ENCODE results near the gene PPM1M. TPM values are rescaled to one million over a fixed set of nuclear protein-coding genes. Genes with fewer than 3 reads are reported as not detected.

Gene PPM1M
- total RNA-seq, 1 donor from 2014 or later, result 8.0 TPM

DNA sequence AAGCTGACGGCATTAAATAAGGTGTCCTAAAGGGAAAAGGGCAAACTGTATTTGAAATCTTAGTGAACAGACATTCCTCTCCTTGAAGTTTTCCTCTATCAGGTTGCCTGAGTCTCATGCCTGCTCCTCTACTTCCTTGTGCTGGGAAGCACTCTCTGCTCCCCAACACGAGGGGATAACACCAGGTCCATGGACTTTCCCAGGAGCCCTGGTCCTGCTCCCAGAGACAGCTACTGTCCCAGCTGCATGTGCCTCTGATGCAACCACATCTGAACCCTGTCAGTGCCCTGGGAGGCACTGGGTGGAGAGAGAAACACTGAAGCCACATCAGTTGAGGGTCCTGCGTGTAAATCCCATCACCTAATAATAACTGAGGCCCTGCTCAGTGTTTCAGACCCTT, 27.5 kb upstream of the PPM1M start:
- Mint-ChIP-seq H3K27ac (no peak overlapping the region), H3K4me1 (ENCODE audit: unreplicated experiment) (peaks cover 12% of the 10 kb centered on the region), H3K27me3 (no peaks in the 10 kb centered on the region), H3K36me3 (peaks cover 21% of the 10 kb centered on the region), H3K4me3 (no peak overlapping the region), H3K9me3 (no peaks in the 10 kb centered on the region)
- no peak for DNase-seq (ENCODE audit: extremely low spot score, unreplicated experiment)
- TF ChIP-seq, protein P1, sequence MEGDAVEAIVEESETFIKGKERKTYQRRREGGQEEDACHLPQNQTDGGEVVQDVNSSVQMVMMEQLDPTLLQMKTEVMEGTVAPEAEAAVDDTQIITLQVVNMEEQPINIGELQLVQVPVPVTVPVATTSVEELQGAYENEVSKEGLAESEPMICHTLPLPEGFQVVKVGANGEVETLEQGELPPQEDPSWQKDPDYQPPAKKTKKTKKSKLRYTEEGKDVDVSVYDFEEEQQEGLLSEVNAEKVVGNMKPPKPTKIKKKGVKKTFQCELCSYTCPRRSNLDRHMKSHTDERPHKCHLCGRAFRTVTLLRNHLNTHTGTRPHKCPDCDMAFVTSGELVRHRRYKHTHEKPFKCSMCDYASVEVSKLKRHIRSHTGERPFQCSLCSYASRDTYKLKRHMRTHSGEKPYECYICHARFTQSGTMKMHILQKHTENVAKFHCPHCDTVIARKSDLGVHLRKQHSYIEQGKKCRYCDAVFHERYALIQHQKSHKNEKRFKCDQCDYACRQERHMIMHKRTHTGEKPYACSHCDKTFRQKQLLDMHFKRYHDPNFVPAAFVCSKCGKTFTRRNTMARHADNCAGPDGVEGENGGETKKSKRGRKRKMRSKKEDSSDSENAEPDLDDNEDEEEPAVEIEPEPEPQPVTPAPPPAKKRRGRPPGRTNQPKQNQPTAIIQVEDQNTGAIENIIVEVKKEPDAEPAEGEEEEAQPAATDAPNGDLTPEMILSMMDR (conservative IDR thresholded peaks at IDR 0.05), result no peak

DNA sequence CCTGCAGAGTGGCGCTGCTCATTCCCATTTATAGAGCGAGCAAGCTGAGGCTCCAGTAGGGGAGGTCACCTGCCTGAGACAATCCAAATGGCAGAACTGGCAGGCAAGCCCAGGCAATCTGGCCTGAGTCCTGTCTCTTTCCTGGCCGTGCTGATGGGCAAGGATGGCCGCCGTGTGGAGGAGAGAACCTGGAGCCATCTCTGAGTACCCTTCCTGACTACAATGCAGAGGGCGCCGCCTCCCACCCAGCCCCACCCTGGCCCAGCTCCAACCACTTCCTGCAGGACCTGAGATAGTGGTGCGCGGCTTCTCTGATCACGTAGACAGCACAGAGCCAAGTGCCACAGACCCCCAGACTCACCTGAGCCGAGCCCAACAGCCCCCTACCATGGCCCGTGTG, 27.1 kb upstream of the PPM1M start:
- H3K4me3 Mint-ChIP-seq, result no peak overlapping the region
- DNase-seq (ENCODE audit: extremely low spot score, unreplicated experiment), result no peak
- no peaks in the 10 kb centered on the region for H3K9me3 Mint-ChIP-seq
- H3K36me3 Mint-ChIP-seq, result peaks cover 19% of the 10 kb centered on the region
- H3K4me1 Mint-ChIP-seq (ENCODE audit: unreplicated experiment), result peaks cover 12% of the 10 kb centered on the region
- TF ChIP-seq, protein P1 (conservative IDR thresholded peaks at IDR 0.05), result no peak
- H3K27me3 Mint-ChIP-seq, result no peaks in the 10 kb centered on the region
- H3K27ac Mint-ChIP-seq, result no peak overlapping the region

DNA sequence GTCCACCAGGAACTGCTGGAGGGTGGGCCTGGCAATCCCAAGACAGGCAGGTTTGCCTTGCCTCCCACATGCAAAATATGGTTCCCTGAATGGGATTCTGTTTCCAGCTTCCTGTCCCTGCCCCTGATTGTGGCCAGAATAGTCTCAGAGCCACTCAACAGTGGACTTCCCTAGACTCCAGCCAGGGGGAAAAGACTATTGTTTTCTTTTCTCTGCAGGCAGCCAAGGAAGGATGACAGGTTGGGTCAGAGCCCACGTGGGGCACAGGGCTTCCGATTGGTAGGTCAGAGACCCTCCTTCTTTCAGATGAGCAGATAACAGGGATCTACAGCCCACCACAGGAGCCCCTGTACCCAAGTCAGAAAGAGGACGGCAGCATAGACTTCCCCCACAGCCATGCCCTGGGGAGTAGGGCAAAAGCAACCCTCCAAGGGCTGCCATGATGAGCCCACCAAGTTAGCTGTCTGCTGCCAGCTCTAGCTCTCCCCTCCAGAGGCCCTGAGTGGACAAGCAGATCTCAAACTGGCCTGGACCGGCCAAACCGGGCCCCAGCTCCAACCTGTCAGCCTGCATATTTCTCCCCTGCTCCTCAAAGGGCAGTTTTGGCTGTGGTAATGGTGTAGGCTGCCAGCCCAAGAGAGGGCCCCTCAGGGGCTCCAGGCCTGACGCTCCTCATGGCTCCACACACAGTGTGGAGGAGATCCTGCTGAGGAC, 26.5 kb upstream of the PPM1M start:
- H3K36me3 Mint-ChIP-seq, result peaks cover 16% of the 10 kb centered on the region
- peaks cover 12% of the 10 kb centered on the region for H3K4me1 Mint-ChIP-seq (ENCODE audit: unreplicated experiment)
- H3K27me3 Mint-ChIP-seq, result no peaks in the 10 kb centered on the region
- DNase-seq (ENCODE audit: extremely low spot score, unreplicated experiment), result no peak
- TF ChIP-seq, protein P1 (conservative IDR thresholded peaks at IDR 0.05), result no peak
- H3K9me3 Mint-ChIP-seq, result no peaks in the 10 kb centered on the region
- peak overlapping the region; percentile 44 for H3K4me3 Mint-ChIP-seq
- peak overlapping the region; percentile 85 for H3K27ac Mint-ChIP-seq

DNA sequence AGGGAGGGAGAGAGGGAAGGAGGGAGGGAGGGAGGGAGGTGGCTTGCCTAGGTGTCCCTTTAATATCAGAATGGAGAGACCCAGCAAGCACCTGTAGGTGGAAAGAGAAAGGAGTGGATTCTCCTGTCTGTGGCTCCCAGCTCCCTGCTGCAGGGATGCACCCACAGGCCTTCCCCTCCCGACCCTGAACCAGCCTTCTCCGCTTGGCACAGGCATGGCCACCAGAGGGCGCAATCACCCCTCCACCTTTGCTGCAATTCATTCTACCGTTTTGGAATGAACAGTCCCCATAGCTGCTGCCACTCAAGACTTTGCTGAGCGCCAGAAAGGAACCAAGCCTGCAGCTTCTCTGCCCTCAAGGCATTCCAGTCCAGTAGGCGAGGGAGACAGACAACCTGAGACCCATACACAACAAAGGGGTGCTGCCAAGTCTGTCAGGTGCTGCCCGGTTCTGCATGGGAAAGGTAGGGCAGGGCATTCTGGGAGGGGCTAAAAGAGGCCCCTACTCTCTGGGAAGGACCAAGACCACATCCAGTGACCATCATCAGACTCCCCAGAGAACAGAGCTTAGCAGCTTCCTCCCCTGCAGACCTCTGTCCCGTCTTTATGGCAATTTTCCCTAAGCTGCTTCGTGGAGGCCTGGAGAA, 25.1 kb upstream of the PPM1M start:
- Mint-ChIP-seq H3K27me3 (no peaks in the 10 kb centered on the region), H3K27ac (no peak overlapping the region), H3K4me3 (no peak overlapping the region), H3K36me3 (peaks cover 7% of the 10 kb centered on the region), H3K9me3 (no peaks in the 10 kb centered on the region), H3K4me1 (ENCODE audit: unreplicated experiment) (peaks cover 12% of the 10 kb centered on the region)
- peak; percentile 91 for DNase-seq (ENCODE audit: extremely low spot score, unreplicated experiment)
- TF ChIP-seq, protein P1 (conservative IDR thresholded peaks at IDR 0.05), result peak; percentile 93

DNA sequence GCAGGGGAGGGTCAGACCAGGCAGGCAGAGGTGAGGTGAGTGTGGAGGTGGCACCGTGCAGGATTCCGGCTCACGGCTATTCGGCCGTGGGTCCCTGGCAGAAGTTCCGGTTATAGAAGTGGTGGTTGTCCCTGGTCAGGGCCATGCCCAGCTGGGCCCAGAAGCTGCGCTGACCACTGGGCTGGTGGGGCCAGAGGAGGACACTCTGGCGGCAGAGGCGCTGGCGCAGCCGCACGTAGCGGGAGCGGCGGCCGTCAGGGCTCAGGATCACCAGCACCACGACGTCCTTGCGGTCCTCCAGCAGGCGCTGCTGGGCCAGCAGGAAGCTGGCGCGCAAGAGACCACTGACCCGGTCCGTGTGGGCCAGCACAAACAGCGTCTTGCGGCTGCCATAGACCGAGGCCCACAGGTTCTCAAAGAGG, 24.4 kb upstream of the PPM1M start:
- H3K4me3 Mint-ChIP-seq, result no peak overlapping the region
- no peaks in the 10 kb centered on the region for H3K9me3 Mint-ChIP-seq
- peaks cover 12% of the 10 kb centered on the region for H3K4me1 Mint-ChIP-seq (ENCODE audit: unreplicated experiment)
- H3K27ac Mint-ChIP-seq, result no peak overlapping the region
- DNase-seq (ENCODE audit: extremely low spot score, unreplicated experiment), result no peak
- H3K36me3 Mint-ChIP-seq, result peaks cover 5% of the 10 kb centered on the region
- TF ChIP-seq, protein P1 (conservative IDR thresholded peaks at IDR 0.05), result no peak
- H3K27me3 Mint-ChIP-seq, result no peaks in the 10 kb centered on the region
